Upper lobe of left lung (tissue), 4 donors: ENCODE data around the gene CGB5.

Source experiments
- EP300 ChIP-seq, 4 donors: sonication (generic); formaldehyde crosslinking; IDR thresholded peaks; one replicate each; pipeline ENCODE4 v1.5.1; 2017; ENCODE audit warnings: antibody characterized with exemption in 4 of 4, control low read depth in 2 of 4
- TF ChIP-seq, protein P1 (sequence below), 6 experiments: fragments of 450-650 bp in 4 of 6; fragments of 200-600 bp in 2 of 6; sonication (generic) in 2 of 6; IDR thresholded peaks; one replicate each; pipeline ENCODE4 v1.5.1; 2016 to 2019; ENCODE audit warnings: antibody characterized with exemption in 6 of 6

DNA sequence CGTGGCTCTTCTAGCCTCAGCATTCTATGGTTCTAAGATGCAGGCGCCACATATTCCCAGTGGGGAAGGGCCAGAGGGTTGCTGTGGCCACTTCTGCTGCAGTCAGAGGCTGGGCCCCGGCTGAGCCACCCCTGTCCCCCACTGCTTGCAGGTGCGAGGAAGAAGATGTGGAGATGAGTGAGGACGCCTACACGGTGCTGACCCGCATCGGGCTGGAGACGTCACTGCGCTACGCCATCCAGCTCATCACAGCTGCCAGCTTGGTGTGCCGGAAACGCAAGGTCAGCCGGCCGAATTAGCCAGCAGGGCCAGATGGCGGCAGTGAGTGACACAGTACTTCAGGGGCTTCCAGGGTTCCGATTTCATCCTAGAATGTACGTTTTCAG is 28.8 kb upstream of the CGB5 start:
- TF ChIP-seq EP300 (IDR thresholded peaks at IDR 0.05) = no peak
- TF ChIP-seq, protein P1, sequence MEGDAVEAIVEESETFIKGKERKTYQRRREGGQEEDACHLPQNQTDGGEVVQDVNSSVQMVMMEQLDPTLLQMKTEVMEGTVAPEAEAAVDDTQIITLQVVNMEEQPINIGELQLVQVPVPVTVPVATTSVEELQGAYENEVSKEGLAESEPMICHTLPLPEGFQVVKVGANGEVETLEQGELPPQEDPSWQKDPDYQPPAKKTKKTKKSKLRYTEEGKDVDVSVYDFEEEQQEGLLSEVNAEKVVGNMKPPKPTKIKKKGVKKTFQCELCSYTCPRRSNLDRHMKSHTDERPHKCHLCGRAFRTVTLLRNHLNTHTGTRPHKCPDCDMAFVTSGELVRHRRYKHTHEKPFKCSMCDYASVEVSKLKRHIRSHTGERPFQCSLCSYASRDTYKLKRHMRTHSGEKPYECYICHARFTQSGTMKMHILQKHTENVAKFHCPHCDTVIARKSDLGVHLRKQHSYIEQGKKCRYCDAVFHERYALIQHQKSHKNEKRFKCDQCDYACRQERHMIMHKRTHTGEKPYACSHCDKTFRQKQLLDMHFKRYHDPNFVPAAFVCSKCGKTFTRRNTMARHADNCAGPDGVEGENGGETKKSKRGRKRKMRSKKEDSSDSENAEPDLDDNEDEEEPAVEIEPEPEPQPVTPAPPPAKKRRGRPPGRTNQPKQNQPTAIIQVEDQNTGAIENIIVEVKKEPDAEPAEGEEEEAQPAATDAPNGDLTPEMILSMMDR (IDR thresholded peaks at IDR 0.05) = no peak
